ENCODE data around the gene TSPAN9. TPM values are rescaled to one million over a fixed set of nuclear protein-coding genes. Genes with fewer than 3 reads are reported as not detected.

TSPAN9 gene
- polyA plus RNA-seq, 3 donors: 0.15 to 0.34 (median 0.25) TPM

GRCh38 chr12:3137814-3138445, 60.8 kb downstream of the TSPAN9 start:
- 77% methylated on average over 10 of the region's 17 CpGs for WGBS (ENCODE audit: insufficient coverage)
- Mint-ChIP-seq H3K27me3 (ENCODE audit: low read depth in 3 of 3) (peaks cover 16 to 76% (median 69%) of the 10 kb centered on the region in 3 donors), H3K4me1 (no peaks in the 10 kb centered on the region), H3K4me3 (no peak overlapping the region), H3K36me3 (no peaks in the 10 kb centered on the region), H3K9me3 (peaks cover 0 to 2% (median 0%) of the 10 kb centered on the region in 7 donors), H3K27ac (no peak overlapping the region)
- Histone ChIP-seq H3K9me3 (replicated peaks in 1 of 2; ENCODE audit: control insufficient read depth in 1 of 2, insufficient read depth in 1 of 2, low read length in 2 of 2) (no peaks in the 10 kb centered on the region), H3K4me3 (replicated peaks in 1 of 3; ENCODE audit: low read depth in 2 of 3, low read length in 3 of 3) (no peak overlapping the region), H3K36me3 (replicated peaks in 1 of 2; ENCODE audit: control insufficient read depth in 1 of 2, insufficient read depth in 2 of 2, low read length in 2 of 2) (no peaks in the 10 kb centered on the region), H3K27ac (ENCODE audit: low read depth in 1 of 2, low read length in 2 of 2) (no peak overlapping the region), H3K79me2 (ENCODE audit: insufficient read depth, low read length) (no peaks in the 10 kb centered on the region), H2AFZ (ENCODE audit: insufficient read depth, low read depth, low read length, poor library complexity, severe bottlenecking) (no peak overlapping the region), H4K20me1 (ENCODE audit: insufficient read depth, low read length) (no peaks in the 10 kb centered on the region), H3K27me3 (ENCODE audit: control insufficient read depth in 2 of 2, insufficient read depth in 2 of 2, low read length in 2 of 2) (peaks cover 0 to 33% of the 10 kb centered on the region in 2 donors), H3K4me1 (ENCODE audit: control insufficient read depth in 1 of 2, insufficient read depth in 2 of 2, low read length in 2 of 2) (no peaks in the 10 kb centered on the region), H3K4me2 (replicated peaks; ENCODE audit: extremely low read depth, low read length, poor library complexity, severe bottlenecking) (no peak overlapping the region), H3K9ac (ENCODE audit: insufficient read depth, low read length, poor library complexity, severe bottlenecking) (no peak overlapping the region)
- DNase-seq: no peak
- intact Hi-C loops (cut with micrococcal nuclease): no loop called here
- no peak for TF ChIP-seq CTCF (IDR thresholded peaks at IDR 0.05)

DNA sequence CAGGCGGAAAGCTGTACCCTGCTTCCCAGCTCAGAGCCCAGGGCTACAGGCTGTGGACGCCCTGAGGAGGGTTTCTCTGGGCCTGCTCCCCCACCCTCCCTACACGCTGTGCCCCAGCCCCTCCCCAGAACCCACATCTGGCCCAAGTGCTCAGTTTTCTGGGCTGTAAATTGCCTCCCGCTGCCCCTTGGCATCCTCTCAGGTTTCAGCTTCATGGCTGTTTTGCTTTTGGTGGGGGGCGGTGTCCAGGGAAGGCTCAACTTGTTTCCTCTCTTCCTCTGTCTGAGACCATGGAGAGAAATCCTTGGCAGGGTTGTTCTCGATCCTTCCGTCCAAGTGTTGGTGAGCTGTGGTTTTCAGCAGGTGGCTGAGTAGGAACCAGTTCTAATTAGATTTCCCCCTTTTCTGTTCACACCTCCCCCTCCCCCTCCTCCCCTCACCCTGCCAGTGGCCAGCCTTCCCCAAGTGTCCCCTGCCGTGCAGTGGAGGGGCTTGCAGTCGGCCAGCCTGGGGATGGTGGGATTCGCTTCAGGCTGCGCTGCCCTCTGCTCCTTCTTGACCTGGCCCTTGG, 61.8 kb downstream of the TSPAN9 start:
- H3K4me1 ChIP-seq (ENCODE audit: control insufficient read depth in 1 of 2, insufficient read depth in 2 of 2, low read length in 2 of 2): no peaks in the 10 kb centered on the region
- peaks cover 0 to 24% of the 10 kb centered on the region in 2 donors for H3K27me3 ChIP-seq (ENCODE audit: control insufficient read depth in 2 of 2, insufficient read depth in 2 of 2, low read length in 2 of 2)
- TF ChIP-seq CTCF (IDR thresholded peaks at IDR 0.05): no peak
- WGBS (ENCODE audit: insufficient coverage): 66% methylated on average over 5 of the region's 11 CpGs
- peaks cover 13 to 66% (median 59%) of the 10 kb centered on the region in 3 donors for H3K27me3 Mint-ChIP-seq (ENCODE audit: low read depth in 3 of 3)
- DNase-seq: no peak
- H3K4me1 Mint-ChIP-seq: no peaks in the 10 kb centered on the region
- no peak overlapping the region for H3K27ac Mint-ChIP-seq
- H3K4me3 Mint-ChIP-seq: no peak overlapping the region
- no peak overlapping the region for H3K9ac ChIP-seq (ENCODE audit: insufficient read depth, low read length, poor library complexity, severe bottlenecking)
- no peaks in the 10 kb centered on the region for H3K79me2 ChIP-seq (ENCODE audit: insufficient read depth, low read length)
- no peaks in the 10 kb centered on the region for H3K36me3 Mint-ChIP-seq
- no peak overlapping the region for H3K4me2 ChIP-seq (replicated peaks; ENCODE audit: extremely low read depth, low read length, poor library complexity, severe bottlenecking)
- no peaks in the 10 kb centered on the region for H4K20me1 ChIP-seq (ENCODE audit: insufficient read depth, low read length)
- intact Hi-C loops (cut with micrococcal nuclease): no loop called here
- no peaks in the 10 kb centered on the region for H3K36me3 ChIP-seq (replicated peaks in 1 of 2; ENCODE audit: control insufficient read depth in 1 of 2, insufficient read depth in 2 of 2, low read length in 2 of 2)
- H3K27ac ChIP-seq (ENCODE audit: low read depth in 1 of 2, low read length in 2 of 2): no peak overlapping the region
- no peak overlapping the region for H2AFZ ChIP-seq (ENCODE audit: insufficient read depth, low read depth, low read length, poor library complexity, severe bottlenecking)
- H3K4me3 ChIP-seq (replicated peaks in 1 of 3; ENCODE audit: low read depth in 2 of 3, low read length in 3 of 3): no peak overlapping the region
- H3K9me3 ChIP-seq (replicated peaks in 1 of 2; ENCODE audit: control insufficient read depth in 1 of 2, insufficient read depth in 1 of 2, low read length in 2 of 2): no peaks in the 10 kb centered on the region
- H3K9me3 Mint-ChIP-seq: peaks cover 0 to 2% (median 0%) of the 10 kb centered on the region in 7 donors
